MCF 10A (cell line): ENCODE measurements around the gene FANCC. TPM values are rescaled to one million over a fixed set of nuclear protein-coding genes. Genes with fewer than 3 reads are reported as not detected.

Source experiments
- BruUV-seq: library from RNA; stranded (reverse); fragments of 400-500 nt; replicated peaks from 2 replicates; lab custom pipeline; 2021; lab: Mats Ljungman, UMichigan
- CTCF ChIA-PET: fragments of 300-600 bp; sonication (Branson Sonifier 250); formaldehyde crosslinking; extraction: SDS; loops from one replicate; lab custom pipeline; 2021; ENCODE audit warnings: antibody characterized with exemption, inconsistent platforms; lab: Yijun Ruan, JAX
- POLR2A ChIA-PET: fragments of 300-600, 350-650 bp; sonication (Branson Sonifier 250); formaldehyde crosslinking; extraction: SDS; loops from one replicate; lab custom pipeline; 2020; ENCODE audit warnings: antibody characterized with exemption, inconsistent platforms; lab: Yijun Ruan, JAX
- DNase-seq: peaks from one replicate; pipeline ENCODE4 v3.0.0-alpha.2; 2018; ENCODE audit not compliant: unreplicated experiment
- H3K27ac Mint-ChIP-seq: one replicate; pipeline ENCODE4 v1.8.0; 2022; ENCODE audit warnings: mild to moderate bottlenecking, low read depth, mixed read lengths; ENCODE audit not compliant: unreplicated experiment
- H3K27me3 Mint-ChIP-seq: one replicate; pipeline ENCODE4 v1.8.0; 2022; ENCODE audit warnings: mixed read lengths; ENCODE audit not compliant: insufficient read depth, unreplicated experiment
- H3K36me3 Mint-ChIP-seq: one replicate; pipeline ENCODE4 v1.8.0; 2022; ENCODE audit warnings: mild to moderate bottlenecking, moderate library complexity, mixed read lengths; ENCODE audit not compliant: insufficient read depth, unreplicated experiment
- H3K4me1 Mint-ChIP-seq: one replicate; pipeline ENCODE4 v1.8.0; 2022; ENCODE audit warnings: mixed read lengths; ENCODE audit not compliant: insufficient read depth, unreplicated experiment
- H3K4me3 Mint-ChIP-seq: one replicate; pipeline ENCODE4 v1.8.0; 2022; ENCODE audit warnings: mild to moderate bottlenecking, moderate library complexity, mixed read lengths; ENCODE audit not compliant: unreplicated experiment
- H3K9me3 Mint-ChIP-seq: one replicate; pipeline ENCODE4 v1.8.0; 2022; ENCODE audit warnings: mixed read lengths; ENCODE audit not compliant: unreplicated experiment
- CTCF ChIP-seq: fragments of 200-600 bp; IDR thresholded peaks from one replicate; pipeline ENCODE4 v1.8.0; 2022; ENCODE audit warnings: antibody characterized with exemption, mild to moderate bottlenecking; ENCODE audit not compliant: unreplicated experiment
- intact Hi-C: fragments of 100-400 bp; cut with micrococcal nuclease; formaldehyde crosslinking; loops from 2 replicates; pipeline ENCODE4 v1.14.1; 2022
- total RNA-seq: library from RNA; stranded (reverse); gene quantifications from 2 replicates; pipeline ENCODE4 v1.2.3, GENCODE V29; 2022

The FANCC gene
- total RNA-seq, 1 experiment from 2014 or later, result 12.1 TPM

GRCh38 chr9:95134457-95134881 lies 183.0 kb downstream of the FANCC start:
- no peaks in the 10 kb centered on the region for H3K9me3 Mint-ChIP-seq
- no peak overlapping the region for H3K27ac Mint-ChIP-seq
- no peaks in the 10 kb centered on the region for H3K36me3 Mint-ChIP-seq
- DNase-seq, result no peak
- no peak for TF ChIP-seq CTCF
- H3K4me3 Mint-ChIP-seq, result no peak overlapping the region
- H3K27me3 Mint-ChIP-seq, result no peaks in the 10 kb centered on the region
- peaks cover 5% of the 10 kb centered on the region for H3K4me1 Mint-ChIP-seq
- no TSS peak for BruUV-seq
- POLR2A ChIA-PET, result interaction anchor here (2.3 kb wide), 1 partner anchor 10 kb away, joined by 4 read pairs; no protein-coding TSS in a partner anchor
- CTCF ChIA-PET, result interaction anchor here (0.7 to 11.4 kb wide), 7 partner anchors 9 to 459 kb away, joined by 3 to 457 read pairs (median 4); no protein-coding TSS in a partner anchor
- intact Hi-C loops, result no loop called here

GRCh38 chr9:95133325-95133705 lies 184.2 kb downstream of the FANCC start:
- Mint-ChIP-seq H3K27ac (no peak overlapping the region), H3K27me3 (no peaks in the 10 kb centered on the region), H3K9me3 (no peaks in the 10 kb centered on the region), H3K4me3 (no peak overlapping the region), H3K36me3 (no peaks in the 10 kb centered on the region), H3K4me1 (peaks cover 5% of the 10 kb centered on the region)
- no peak for DNase-seq
- intact Hi-C loops, result no loop called here
- CTCF ChIA-PET, result interaction anchor here (0.6 to 11.4 kb wide), 4 partner anchors 60 to 458 kb away, joined by 3 to 457 read pairs (median 4); no protein-coding TSS in a partner anchor
- no peak for TF ChIP-seq CTCF
- no TSS peak for BruUV-seq
- POLR2A ChIA-PET, result interaction anchor here (0.6 kb wide), 1 partner anchor 19 kb away, joined by 3 read pairs; no protein-coding TSS in a partner anchor

GRCh38 chr9:95132366-95133324 lies 184.9 kb downstream of the FANCC start:
- BruUV-seq, result no TSS peak
- DNase-seq, result no peak
- Mint-ChIP-seq H3K4me1 (peaks cover 5% of the 10 kb centered on the region), H3K36me3 (no peaks in the 10 kb centered on the region), H3K27me3 (no peaks in the 10 kb centered on the region), H3K9me3 (no peaks in the 10 kb centered on the region), H3K27ac (no peak overlapping the region), H3K4me3 (no peak overlapping the region)
- POLR2A ChIA-PET, result interaction anchor here (5.6 kb wide), 1 partner anchor 452 kb away, joined by 31 read pairs; no protein-coding TSS in a partner anchor
- TF ChIP-seq CTCF, result no peak
- intact Hi-C loops, result no loop called here
- CTCF ChIA-PET, result interaction anchor here (0.6 to 11.4 kb wide), 20 partner anchors 10 to 457 kb away, joined by 3 to 457 read pairs (median 8); no protein-coding TSS in a partner anchor
